Spinal cord (tissue), 10 donors: ENCODE measurements around the gene AGA. TPM values are rescaled to one million over a fixed set of nuclear protein-coding genes. Genes with fewer than 3 reads are reported as not detected.

Experiments used
- DNase-seq, 6 donors: peaks; one replicate each; pipeline versions ENCODE4 v3.0.0 to v3.0.0-alpha.2; 2013 to 2015; ENCODE audit warnings: low spot score in 6 of 6, low read depth in 4 of 6
- H3K27ac ChIP-seq: one replicate; pipeline ENCODE4 v1.5.1; 2013; ENCODE audit warnings: low read depth, low read length, control low read depth
- H3K27me3 ChIP-seq: one replicate; pipeline ENCODE4 v1.6.1; 2013; ENCODE audit warnings: low read length; ENCODE audit not compliant: control insufficient read depth, insufficient read depth
- H3K36me3 ChIP-seq: one replicate; pipeline ENCODE4 v1.6.1; 2013; ENCODE audit warnings: low read length; ENCODE audit not compliant: control insufficient read depth, insufficient read depth
- H3K4me1 ChIP-seq: one replicate; pipeline ENCODE4 v1.6.1; 2013; ENCODE audit warnings: low read length; ENCODE audit not compliant: control insufficient read depth, insufficient read depth
- H3K4me3 ChIP-seq: one replicate; pipeline ENCODE4 v1.5.1; 2013; ENCODE audit warnings: low read depth, low read length, control low read depth
- H3K9me3 ChIP-seq: one replicate; pipeline ENCODE4 v1.6.1; 2013; ENCODE audit warnings: low read length; ENCODE audit not compliant: control insufficient read depth, insufficient read depth
- WGBS: methylation state at CpG from one replicate; pipeline ENCODE4 v1.1.5; 2013; ENCODE audit warnings: missing lambda C conversion rate; ENCODE audit not compliant: insufficient coverage; 5-methylcytosine and 5-hydroxymethylcytosine counted together
- polyA plus RNA-seq, 2 donors: library from polyadenylated mRNA; unstranded; fragments of 120-200 nt; gene quantifications; one replicate each; pipeline ENCODE4 v1.2.1, GENCODE V29; 2013; ENCODE audit not compliant: insufficient read length in 2 of 2
- total RNA-seq, 2 donors: library from RNA; depleted of rRNA in 1 of 2; stranded (reverse); fragments of 120-200 nt in 1 of 2; fragments of >200 nt in 1 of 2; gene quantifications; one replicate each; pipeline versions ENCODE4 v1.2.3 to v1.2.4, GENCODE V29; 2013 to 2014
- donor health status: healthy.

The AGA gene
- total and polyA plus RNA-seq, 4 donors = 15.1 to 33.9 (median 18.4) TPM

DNA sequence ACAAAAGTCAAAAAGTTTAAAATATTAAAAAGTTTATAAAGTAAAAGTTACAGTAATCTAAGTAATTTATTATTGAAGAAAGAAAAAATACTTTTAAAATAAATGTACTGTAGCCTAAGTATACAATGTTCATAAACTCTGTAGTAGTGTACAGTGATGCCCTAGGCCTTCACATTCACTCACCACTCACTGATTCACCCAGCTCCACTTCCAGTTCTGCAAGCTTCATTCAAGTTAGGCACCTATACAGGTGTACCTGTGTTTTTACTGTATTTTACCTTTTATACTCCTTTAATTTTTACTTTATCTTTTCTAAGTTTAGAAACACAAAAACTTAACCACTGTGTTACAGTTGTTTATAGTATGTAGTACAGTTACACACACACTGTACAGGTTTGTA lies 40.1 kb upstream of the AGA start:
- Histone ChIP-seq H3K36me3 (no peaks in the 10 kb centered on the region), H3K27me3 (no peaks in the 10 kb centered on the region), H3K9me3 (no peaks in the 10 kb centered on the region), H3K4me1 (no peaks in the 10 kb centered on the region), H3K4me3 (no peak overlapping the region), H3K27ac (no peak overlapping the region)
- DNase-seq = no peak

GRCh38 chr4:177480795-177481194 lies 38.6 kb upstream of the AGA start:
- no CpG with 5 or more reads among the region's 2 CpGs for WGBS
- H3K9me3 ChIP-seq = no peaks in the 10 kb centered on the region
- no peak for DNase-seq

GRCh38 chr4:177479063-177479462 lies 36.8 kb upstream of the AGA start:
- Histone ChIP-seq H3K4me3 (no peak overlapping the region), H3K4me1 (no peaks in the 10 kb centered on the region), H3K27ac (no peak overlapping the region), H3K27me3 (no peaks in the 10 kb centered on the region), H3K9me3 (no peaks in the 10 kb centered on the region), H3K36me3 (no peaks in the 10 kb centered on the region)
- no CpG with 5 or more reads among the region's 4 CpGs for WGBS
- DNase-seq = no peak

More at GRCh38 chr4:177480795-177481194, 38.6 kb upstream of the AGA start:
- no peak overlapping the region for H3K4me3 ChIP-seq
- no peaks in the 10 kb centered on the region for H3K36me3 ChIP-seq
- H3K4me1 ChIP-seq = no peaks in the 10 kb centered on the region
- H3K27me3 ChIP-seq = no peaks in the 10 kb centered on the region
- H3K27ac ChIP-seq = no peak overlapping the region

DNA sequence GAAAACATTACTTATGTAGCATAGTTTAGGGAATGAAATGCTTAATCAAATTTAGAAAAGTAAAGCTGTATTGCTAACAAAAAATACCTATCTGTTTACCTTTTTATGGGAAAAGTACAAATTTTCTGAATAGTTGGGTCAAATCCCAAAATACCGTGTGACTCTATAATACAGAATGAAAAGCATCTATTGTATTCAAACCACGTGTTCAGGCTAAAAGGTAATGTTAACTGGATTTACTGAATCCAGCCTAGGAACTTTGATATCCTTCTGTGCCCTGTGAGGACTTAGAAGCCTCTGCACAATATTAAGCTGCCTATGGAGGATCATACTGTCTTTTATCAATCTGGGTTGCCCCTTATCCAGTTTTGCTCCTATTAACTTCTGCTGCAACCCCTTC lies 36.3 kb upstream of the AGA start:
- no peaks in the 10 kb centered on the region for H3K9me3 ChIP-seq
- no CpG with 5 or more reads among the region's 2 CpGs for WGBS
- no peak overlapping the region for H3K27ac ChIP-seq
- H3K4me3 ChIP-seq = no peak overlapping the region
- no peaks in the 10 kb centered on the region for H3K27me3 ChIP-seq
- no peaks in the 10 kb centered on the region for H3K36me3 ChIP-seq
- no peaks in the 10 kb centered on the region for H3K4me1 ChIP-seq
- no peak for DNase-seq

GRCh38 chr4:177473991-177474390 lies 31.8 kb upstream of the AGA start:
- H3K27me3 ChIP-seq = no peaks in the 10 kb centered on the region
- H3K4me1 ChIP-seq = no peaks in the 10 kb centered on the region
- DNase-seq = no peak
- no peak overlapping the region for H3K4me3 ChIP-seq
- H3K9me3 ChIP-seq = no peaks in the 10 kb centered on the region
- H3K27ac ChIP-seq = no peak overlapping the region
- no peaks in the 10 kb centered on the region for H3K36me3 ChIP-seq
- 100% methylated on average over 1 of the region's 1 CpG for WGBS

DNA sequence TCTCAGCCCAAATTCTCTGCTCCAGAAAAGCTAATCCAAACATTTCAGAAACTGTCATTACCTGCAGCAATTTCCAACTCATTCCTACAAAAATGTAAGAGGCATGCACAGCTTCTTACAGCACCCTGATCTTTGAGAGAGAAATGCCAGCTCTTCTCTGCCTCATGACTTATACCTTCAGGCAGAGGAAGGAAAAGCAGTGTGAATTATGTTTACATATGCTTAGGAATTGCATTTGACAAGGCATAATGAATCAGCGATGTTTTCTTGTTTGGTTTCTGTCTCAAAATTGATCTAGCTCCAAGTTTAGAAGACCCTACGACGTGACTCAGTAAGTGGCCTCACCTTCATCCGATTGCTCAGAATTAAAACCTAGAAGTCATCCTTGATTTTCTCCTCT lies 21.8 kb upstream of the AGA start:
- 81% methylated on average over 4 of the region's 4 CpGs for WGBS
- DNase-seq = no peak
- no peak overlapping the region for H3K27ac ChIP-seq

GRCh38 chr4:177461606-177462005 lies 19.4 kb upstream of the AGA start:
- Histone ChIP-seq H3K27me3 (no peaks in the 10 kb centered on the region), H3K9me3 (no peaks in the 10 kb centered on the region), H3K27ac (no peak overlapping the region), H3K36me3 (no peaks in the 10 kb centered on the region), H3K4me3 (no peak overlapping the region), H3K4me1 (no peaks in the 10 kb centered on the region)
- WGBS = 69% methylated on average over 3 of the region's 5 CpGs
- no peak for DNase-seq

More for the DNA sequence above, 21.8 kb upstream of the AGA start:
- H3K9me3 ChIP-seq = no peaks in the 10 kb centered on the region
- H3K4me1 ChIP-seq = no peaks in the 10 kb centered on the region
- H3K27me3 ChIP-seq = no peaks in the 10 kb centered on the region
- no peaks in the 10 kb centered on the region for H3K36me3 ChIP-seq
- no peak overlapping the region for H3K4me3 ChIP-seq

GRCh38 chr4:177460460-177460859 lies 18.2 kb upstream of the AGA start:
- H3K36me3 ChIP-seq = no peaks in the 10 kb centered on the region
- no peaks in the 10 kb centered on the region for H3K27me3 ChIP-seq
- no peaks in the 10 kb centered on the region for H3K9me3 ChIP-seq
- no peak for DNase-seq
- H3K27ac ChIP-seq = no peak overlapping the region
- H3K4me3 ChIP-seq = no peak overlapping the region
- no CpG with 5 or more reads among the region's 2 CpGs for WGBS
- H3K4me1 ChIP-seq = no peaks in the 10 kb centered on the region

DNA sequence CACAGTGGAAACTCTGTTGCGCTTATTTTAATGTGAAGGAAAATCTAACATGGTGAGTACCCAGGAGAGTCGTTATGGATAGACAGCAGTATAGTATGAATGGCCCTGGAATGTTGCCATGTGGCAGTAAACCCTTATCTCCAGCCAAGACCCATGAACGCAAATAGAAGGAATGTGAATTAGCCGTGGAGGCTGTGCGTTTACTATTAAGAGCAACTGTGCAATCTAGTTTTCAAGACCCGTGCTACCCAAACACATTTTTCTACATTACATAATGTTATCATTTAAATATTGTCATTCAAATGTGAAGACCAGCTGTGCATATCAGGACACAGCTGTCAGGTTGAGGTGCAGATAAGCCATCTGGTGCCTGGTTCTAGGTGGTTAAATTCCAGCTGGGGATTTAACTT lies 13.3 kb upstream of the AGA start:
- WGBS = 42% methylated on average over 2 of the region's 6 CpGs
- H3K36me3 ChIP-seq = no peaks in the 10 kb centered on the region
- peak in 4 of 6 donors; percentile 1 to 93 (median 14) for DNase-seq
- H3K9me3 ChIP-seq = no peaks in the 10 kb centered on the region
- no peaks in the 10 kb centered on the region for H3K4me1 ChIP-seq
- H3K27ac ChIP-seq = no peak overlapping the region
- no peak overlapping the region for H3K4me3 ChIP-seq
- no peaks in the 10 kb centered on the region for H3K27me3 ChIP-seq

DNA sequence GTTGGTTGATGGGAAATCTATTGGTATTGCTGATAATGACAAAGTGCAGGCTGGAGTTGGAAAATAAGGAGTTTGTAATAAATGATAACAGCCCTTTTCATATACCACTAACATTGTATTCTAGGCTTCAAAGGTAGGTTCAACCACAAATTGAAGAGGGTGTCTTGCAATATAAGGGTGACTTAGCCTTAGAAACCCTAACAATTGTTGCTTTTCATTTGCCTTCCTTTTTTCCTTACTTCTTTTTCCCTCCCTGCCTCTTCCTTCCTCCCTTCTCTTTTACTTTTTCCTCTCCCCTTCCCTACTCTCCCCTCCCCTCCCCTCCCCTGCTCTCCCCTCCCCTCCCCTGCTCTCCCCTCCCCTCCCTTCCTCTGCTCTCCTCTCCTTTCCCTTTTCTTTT lies 10.9 kb upstream of the AGA start:
- Histone ChIP-seq H3K4me1 (no peaks in the 10 kb centered on the region), H3K27me3 (no peaks in the 10 kb centered on the region), H3K27ac (no peak overlapping the region), H3K36me3 (no peaks in the 10 kb centered on the region), H3K4me3 (no peak overlapping the region), H3K9me3 (no peaks in the 10 kb centered on the region)
- DNase-seq = no peak
